ENCODE measurements around the gene NXT1.
"Not testable (repeated sequence)": the region's sequence is repeated elsewhere in the genome, so short reads cannot be mapped to it uniquely, and the experiment has no call there.

Gene NXT1

DNA sequence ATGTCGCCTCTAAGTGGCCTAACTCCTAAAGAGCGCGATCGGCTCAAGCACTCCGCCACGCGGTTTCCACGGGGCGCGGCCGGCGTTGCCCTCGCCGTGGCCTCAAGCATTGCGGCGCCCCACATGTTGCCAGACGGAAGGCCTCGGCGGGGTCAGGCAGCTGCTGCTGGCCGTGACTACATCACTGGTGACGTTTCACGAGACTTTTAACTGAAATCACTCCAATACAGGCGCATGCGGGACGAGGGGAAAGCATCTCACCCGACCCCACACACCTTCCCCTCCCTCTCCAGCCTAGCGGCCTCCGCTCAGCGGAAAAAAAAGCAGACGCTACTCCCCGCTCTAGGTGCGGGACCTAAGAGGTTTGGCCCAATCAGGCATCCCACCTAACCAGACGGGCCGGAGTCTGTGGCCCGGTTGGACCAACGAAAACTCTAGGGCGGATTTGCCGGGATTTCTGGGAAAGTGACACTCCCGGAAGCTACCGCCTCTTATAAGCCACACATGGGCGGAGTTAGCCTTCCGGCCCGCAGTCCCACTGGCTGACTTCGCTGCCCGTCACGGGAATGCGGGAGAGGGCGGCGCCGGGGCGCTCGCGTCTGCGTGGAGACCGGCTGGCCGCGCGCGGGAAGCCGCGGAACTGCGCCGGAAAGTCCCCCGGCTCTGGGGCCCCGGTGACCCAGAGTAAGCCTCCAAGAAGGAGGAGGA, at the start of gene NXT1:
Gene NXT1 (plus strand): TSS at position 596 of the 708 bp plus-strand sequence. CDS start 3,251 bp downstream, outside the sequence.
- peaks cover 27% of the 10 kb centered on the region for H3K36me3 ChIP-seq
- peaks cover 40% of the 10 kb centered on the region for H3K4me1 ChIP-seq
- peak within 1 kb of the TSS; percentile 96 for H3K4me3 ChIP-seq
- peaks cover 43% of the 10 kb centered on the region for H4K20me1 ChIP-seq
- H3K9ac ChIP-seq, result peak within 1 kb of the TSS; percentile 97
- H3K9me3 ChIP-seq, result no peaks in the 10 kb centered on the region
- H3K27ac ChIP-seq, result peak within 1 kb of the TSS; percentile 96
- TF ChIP-seq Cebpa-rat (IDR thresholded peaks at IDR 0.05), result no peak
- H3K27me3 ChIP-seq, result no peaks in the 10 kb centered on the region
- peak within 1 kb of the TSS; percentile 89 for H3K4me2 ChIP-seq

DNA sequence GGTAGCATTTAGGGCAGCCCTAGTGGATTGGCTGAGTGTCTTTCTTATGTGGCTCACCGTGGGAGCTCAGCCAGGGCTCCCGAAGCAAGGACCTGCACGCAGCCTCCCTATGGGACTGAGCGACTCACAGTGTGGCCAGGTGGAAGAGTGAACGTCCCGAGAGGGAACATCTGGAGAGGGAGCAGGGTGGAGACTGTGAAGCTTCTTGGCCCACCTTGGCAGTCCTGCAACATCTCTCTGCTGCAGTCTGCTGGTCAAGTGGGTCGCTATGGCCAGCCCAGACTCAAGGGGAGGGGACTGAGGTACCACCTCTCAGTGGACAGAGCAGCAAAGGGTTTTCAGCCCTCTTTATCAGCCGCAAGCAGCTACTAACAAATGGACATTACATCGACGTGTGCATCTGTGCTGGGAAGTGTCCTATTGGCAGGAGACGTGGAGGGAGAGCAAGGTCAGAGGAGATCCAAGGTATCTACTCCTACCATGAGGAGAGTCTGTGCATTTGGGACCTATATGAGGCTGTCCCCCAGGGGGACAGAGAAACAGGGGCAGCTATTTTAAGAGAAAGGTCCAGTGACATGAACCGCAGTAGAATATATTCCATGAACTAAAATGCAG, 49.0 kb upstream of the NXT1 start:
- Histone ChIP-seq H3K4me3 (no peak overlapping the region), H3K9ac (no peak overlapping the region), H3K36me3 (no peaks in the 10 kb centered on the region), H3K4me1 (peaks cover 60% of the 10 kb centered on the region), H4K20me1 (peaks cover 5% of the 10 kb centered on the region; the same call in 1 of the 2 replicates), H3K4me2 (peak overlapping the region; percentile 28; the same call in 1 of the 2 replicates), H3K27me3 (no peaks in the 10 kb centered on the region), H3K27ac (no peak overlapping the region), H3K9me3 (no peaks in the 10 kb centered on the region)
- no peak for TF ChIP-seq Cebpa-rat (IDR thresholded peaks at IDR 0.05)

DNA sequence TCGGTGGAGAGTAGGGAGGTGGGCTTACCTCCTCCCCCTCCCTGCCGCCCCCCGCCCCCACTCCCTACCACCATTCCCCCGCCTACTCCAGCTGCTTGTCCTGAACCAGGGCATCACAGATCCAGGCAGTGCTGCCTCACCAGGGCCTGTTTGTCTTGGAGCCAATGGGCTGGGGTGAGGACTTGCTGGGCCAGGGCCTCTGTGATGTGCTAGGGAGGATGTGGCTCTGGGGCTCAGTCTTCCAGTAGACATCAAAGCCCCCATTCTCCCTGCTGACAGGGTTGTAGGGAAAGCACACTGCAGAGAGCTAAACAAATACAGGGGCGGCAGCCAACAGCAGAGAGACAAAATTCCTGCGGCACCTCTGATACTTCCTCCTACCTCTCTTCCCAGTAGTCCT, 48.2 kb upstream of the NXT1 start:
- Histone ChIP-seq H3K9me3 (no peaks in the 10 kb centered on the region), H3K9ac (no peak overlapping the region), H4K20me1 (peaks cover 5% of the 10 kb centered on the region; the same call in 1 of the 2 replicates), H3K27me3 (no peaks in the 10 kb centered on the region), H3K36me3 (no peaks in the 10 kb centered on the region), H3K4me2 (no peak overlapping the region), H3K27ac (no peak overlapping the region), H3K4me1 (peaks cover 60% of the 10 kb centered on the region), H3K4me3 (no peak overlapping the region)
- TF ChIP-seq Cebpa-rat (IDR thresholded peaks at IDR 0.05), result no peak

DNA sequence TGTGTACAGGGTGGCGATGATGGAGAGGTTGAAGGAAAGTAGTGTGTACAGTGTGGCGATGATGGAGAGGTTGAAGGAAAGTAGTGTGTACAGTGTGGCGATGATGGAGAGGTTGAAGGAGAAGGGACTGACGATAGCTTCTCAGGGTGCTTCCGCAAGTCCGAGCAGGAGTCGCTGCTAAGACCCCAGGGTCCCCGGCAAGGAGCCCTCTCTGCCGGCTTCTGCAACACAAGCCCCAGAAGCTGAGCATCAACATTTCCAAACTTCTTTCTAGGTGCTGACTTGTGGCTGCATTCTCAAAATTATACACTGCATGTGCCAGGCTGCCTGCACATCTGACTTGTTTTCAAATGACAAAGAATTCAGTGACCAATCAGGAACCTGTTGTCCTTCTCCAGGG, 47.8 kb upstream of the NXT1 start:
- Histone ChIP-seq H3K4me3 (no peak overlapping the region), H3K9ac (no peak overlapping the region), H3K27me3 (no peaks in the 10 kb centered on the region), H3K27ac (no peak overlapping the region), H3K4me2 (no peak overlapping the region), H3K4me1 (peaks cover 58% of the 10 kb centered on the region), H4K20me1 (peaks cover 5% of the 10 kb centered on the region; the same call in 1 of the 2 replicates), H3K9me3 (no peaks in the 10 kb centered on the region), H3K36me3 (no peaks in the 10 kb centered on the region)
- no peak for TF ChIP-seq Cebpa-rat (IDR thresholded peaks at IDR 0.05)

DNA sequence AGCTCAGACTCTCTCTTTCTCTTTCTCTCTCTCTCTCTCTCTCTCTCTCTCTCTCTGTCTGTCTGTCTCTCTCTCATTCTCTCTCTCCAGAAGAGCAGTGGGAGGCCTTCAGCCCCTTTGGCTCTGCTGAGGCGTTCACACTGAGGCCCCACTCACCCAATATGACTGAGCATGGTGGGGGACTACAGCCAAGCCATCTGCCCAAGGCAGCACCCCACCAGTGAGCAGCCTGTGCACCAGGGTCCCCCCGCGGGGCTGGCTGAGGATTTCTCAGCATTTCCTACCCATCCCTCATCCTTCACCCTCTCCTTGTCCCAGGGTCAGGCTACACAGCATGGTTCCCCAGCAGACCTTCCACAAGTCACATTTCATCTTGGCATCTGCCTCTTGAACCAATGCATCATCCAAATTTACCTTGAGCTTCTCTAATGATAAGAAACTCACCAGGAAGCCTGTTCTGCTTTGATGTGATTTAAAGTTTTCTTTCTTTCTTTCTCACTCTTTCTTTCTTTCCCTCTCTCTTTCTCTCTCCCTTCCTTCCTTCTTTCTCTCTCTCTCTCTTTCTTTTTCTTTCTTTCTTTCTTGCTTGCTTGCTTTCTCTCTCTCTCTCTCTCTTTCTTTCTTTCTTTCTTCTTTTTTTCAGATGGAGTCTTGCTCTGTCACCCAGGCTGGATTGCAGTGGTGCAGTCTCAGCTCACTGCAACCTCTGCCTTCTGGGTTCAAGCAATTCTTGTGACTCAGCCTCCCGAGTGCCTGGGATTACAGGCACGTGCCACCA, 47.1 kb upstream of the NXT1 start:
- H3K36me3 ChIP-seq, result no peaks in the 10 kb centered on the region
- H3K9ac ChIP-seq, result no peak overlapping the region
- H3K9me3 ChIP-seq, result no peaks in the 10 kb centered on the region
- peaks cover 51% of the 10 kb centered on the region for H3K4me1 ChIP-seq
- TF ChIP-seq Cebpa-rat (IDR thresholded peaks at IDR 0.05), result no peak
- no peak overlapping the region for H3K4me3 ChIP-seq
- no peak overlapping the region for H3K27ac ChIP-seq
- no peaks in the 10 kb centered on the region for H3K27me3 ChIP-seq
- no peak overlapping the region for H3K4me2 ChIP-seq
- H4K20me1 ChIP-seq, result peaks cover 5% of the 10 kb centered on the region; the same call in 1 of the 2 replicates

DNA sequence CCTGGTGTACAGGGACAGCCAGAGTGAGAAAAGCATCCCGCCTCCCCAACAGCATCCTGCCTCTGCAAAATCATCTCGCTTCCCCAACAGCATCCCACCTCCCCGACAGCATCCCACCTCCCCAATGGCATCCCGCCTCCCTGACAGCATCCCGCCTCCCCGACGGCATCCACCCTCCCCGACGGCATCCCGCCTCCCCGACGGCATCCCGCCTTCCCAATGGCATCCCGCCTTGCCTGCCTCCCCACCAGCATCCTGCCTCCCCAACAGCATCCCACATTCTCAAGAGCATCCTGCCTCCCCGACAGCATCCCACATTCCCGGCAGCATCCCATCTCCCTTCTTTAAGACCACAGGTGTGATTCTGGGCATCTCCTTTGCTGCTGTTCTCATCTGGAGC, 46.0 kb upstream of the NXT1 start:
- Histone ChIP-seq H3K4me3 (no peak overlapping the region), H3K36me3 (no peaks in the 10 kb centered on the region), H3K27ac (no peak overlapping the region), H3K4me1 (peaks cover 40% of the 10 kb centered on the region), H4K20me1 (no peaks in the 10 kb centered on the region), H3K9me3 (no peaks in the 10 kb centered on the region), H3K9ac (no peak overlapping the region), H3K27me3 (no peaks in the 10 kb centered on the region), H3K4me2 (peak overlapping the region; percentile 27)
- no peak for TF ChIP-seq Cebpa-rat (IDR thresholded peaks at IDR 0.05)

DNA sequence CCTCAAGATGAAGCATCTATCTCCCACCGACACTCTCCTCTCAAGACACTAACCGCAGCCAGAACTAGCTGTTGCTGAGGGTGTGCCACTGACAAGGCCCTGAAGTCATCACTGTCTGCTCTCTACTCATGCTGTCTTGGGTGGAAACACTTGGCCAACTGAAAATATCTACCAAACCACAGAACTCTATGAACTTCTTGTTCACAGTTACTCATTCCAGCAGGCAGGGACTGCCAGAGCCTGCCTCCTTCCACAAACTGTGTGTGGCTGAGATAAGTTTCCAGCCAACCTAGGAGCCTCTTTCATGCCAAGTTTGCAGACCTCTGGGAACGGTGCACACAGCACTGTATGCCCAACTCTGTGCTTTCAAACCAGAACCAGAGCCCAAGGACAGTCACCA, 45.5 kb upstream of the NXT1 start:
- Histone ChIP-seq H3K27ac (no peak overlapping the region), H3K4me2 (peak overlapping the region; percentile 27), H3K9me3 (no peaks in the 10 kb centered on the region), H4K20me1 (no peaks in the 10 kb centered on the region), H3K9ac (no peak overlapping the region), H3K4me1 (peaks cover 35% of the 10 kb centered on the region), H3K4me3 (no peak overlapping the region), H3K27me3 (no peaks in the 10 kb centered on the region), H3K36me3 (no peaks in the 10 kb centered on the region)
- TF ChIP-seq Cebpa-rat (IDR thresholded peaks at IDR 0.05), result no peak

DNA sequence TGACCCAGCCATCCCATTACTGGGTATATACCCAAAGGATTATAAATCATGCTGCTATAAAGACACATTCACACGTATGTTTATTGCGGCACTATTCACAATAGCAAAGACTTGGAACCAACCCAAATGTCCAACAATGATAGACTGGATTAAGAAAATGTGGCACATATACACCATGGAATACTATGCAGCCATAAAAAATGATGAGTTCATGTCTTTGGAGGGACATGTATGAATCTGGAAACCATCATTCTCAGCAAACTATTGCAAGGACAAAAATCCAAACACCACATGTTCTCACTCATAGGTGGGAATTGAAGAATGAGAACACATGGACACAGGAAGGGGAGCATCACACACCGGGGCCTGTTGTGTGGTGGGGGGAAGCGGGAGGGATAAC, 43.2 kb upstream of the NXT1 start:
- H3K27me3 ChIP-seq, H4K20me1 ChIP-seq, H3K27ac ChIP-seq, H3K9ac ChIP-seq, H3K4me2 ChIP-seq, H3K36me3 ChIP-seq, H3K9me3 ChIP-seq, H3K4me3 ChIP-seq: not testable (repeated sequence)
- peaks cover 20% of the 10 kb centered on the region; the same call in 1 of the 2 replicates for H3K4me1 ChIP-seq

DNA sequence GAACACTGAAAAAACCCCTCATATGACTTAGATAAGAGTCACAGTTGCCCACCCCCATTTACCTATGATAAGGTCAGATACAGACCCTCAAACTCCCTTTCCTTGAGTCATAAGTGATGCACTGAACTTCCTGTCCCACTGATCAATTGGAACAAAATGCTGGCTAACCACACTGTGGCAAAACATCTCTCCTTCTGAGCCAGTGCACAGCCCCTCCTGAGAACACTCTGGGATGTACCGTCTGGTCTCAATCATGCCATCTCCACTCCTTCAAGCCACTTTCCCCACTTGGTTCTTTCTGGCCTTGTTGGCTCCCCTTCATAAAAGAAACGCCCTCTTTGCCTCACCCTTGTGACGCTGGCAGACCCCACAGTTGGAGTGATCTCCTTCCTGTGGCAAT, 42.6 kb upstream of the NXT1 start:
- H3K27me3 ChIP-seq, result no peaks in the 10 kb centered on the region
- H3K9ac ChIP-seq, result no peak overlapping the region
- no peaks in the 10 kb centered on the region for H4K20me1 ChIP-seq
- H3K4me2 ChIP-seq, result no peak overlapping the region
- no peaks in the 10 kb centered on the region for H3K36me3 ChIP-seq
- peaks cover 20% of the 10 kb centered on the region; the same call in 1 of the 2 replicates for H3K4me1 ChIP-seq
- H3K27ac ChIP-seq, result no peak overlapping the region
- no peak for TF ChIP-seq Cebpa-rat (IDR thresholded peaks at IDR 0.05)
- H3K9me3 ChIP-seq, result no peaks in the 10 kb centered on the region
- H3K4me3 ChIP-seq, result no peak overlapping the region

DNA sequence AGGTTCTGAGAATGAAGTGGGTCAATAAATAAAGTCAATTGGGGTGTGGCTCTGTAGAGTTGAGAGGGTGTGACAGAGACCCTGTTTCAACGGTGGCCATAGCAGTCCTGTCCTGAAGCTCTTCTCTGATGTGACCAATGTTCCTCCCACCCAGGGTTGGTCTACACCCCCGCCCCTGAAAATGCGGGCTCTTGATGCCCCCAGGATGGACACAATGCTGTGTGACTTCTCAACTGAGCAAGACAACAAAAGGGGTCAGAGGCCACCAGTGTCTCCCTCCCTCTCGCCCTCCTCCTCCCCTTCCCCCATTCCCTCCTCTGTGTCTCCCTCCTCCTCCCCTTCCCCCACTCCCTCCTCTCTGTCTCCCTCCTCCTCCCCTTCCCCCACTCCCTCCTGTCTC, 41.7 kb upstream of the NXT1 start:
- Histone ChIP-seq H3K27me3 (no peaks in the 10 kb centered on the region), H3K36me3 (no peaks in the 10 kb centered on the region), H3K9me3 (no peaks in the 10 kb centered on the region), H3K4me3 (no peak overlapping the region), H3K27ac (no peak overlapping the region), H3K4me1 (peaks cover 20% of the 10 kb centered on the region; the same call in 1 of the 2 replicates), H3K9ac (no peak overlapping the region), H4K20me1 (no peaks in the 10 kb centered on the region), H3K4me2 (no peak overlapping the region)
- TF ChIP-seq Cebpa-rat (IDR thresholded peaks at IDR 0.05), result no peak
